Measurements from ENCODE around the gene TLE7. TPM values are rescaled to one million over a fixed set of nuclear protein-coding genes. Genes with fewer than 3 reads are reported as not detected.

The TLE7 gene
- polyA plus RNA-seq, 4 donors = not detected

GRCh38 chr16:71380831-71381230 is 61.0 kb downstream of the TLE7 start:
- DNase-seq (ENCODE audit: low read depth in 4 of 4, low spot score in 3 of 4) = no peak

Other genes with a start within 250 kb of the TLE7 start
- gene HYDIN, start 211.3 kb downstream of the TLE7 start, polyA plus RNA-seq (ENCODE audit: insufficient read length in 4 of 4) = 10 to 100 TPM in 3 of 4 donors, 1 to 10 TPM in 1; 3.8 to 16.9 (median 11.8) TPM
- 10 to 100 TPM; 30.1 to 70.1 (median 47.7) TPM for gene CMTR2, start 152.7 kb downstream of the TLE7 start, polyA plus RNA-seq (ENCODE audit: insufficient read length in 4 of 4)
- gene CALB2, start 83.3 kb downstream of the TLE7 start, polyA plus RNA-seq (ENCODE audit: insufficient read length in 4 of 4) = 1 to 10 TPM in 1 of 4 donors, under 1 TPM in 3; 0.11 to 1.3 (median 0.51) TPM
- gene ZNF23, start 20.2 kb upstream of the TLE7 start, polyA plus RNA-seq (ENCODE audit: insufficient read length in 4 of 4) = 10 to 100 TPM; 17.0 to 20.0 (median 18.0) TPM
- gene ZNF19, start 47.3 kb upstream of the TLE7 start, polyA plus RNA-seq (ENCODE audit: insufficient read length in 4 of 4) = 10 to 100 TPM in 3 of 4 donors, 1 to 10 TPM in 1; 4.7 to 16.5 (median 15.3) TPM
- gene CHST4, start 84.4 kb upstream of the TLE7 start, polyA plus RNA-seq (ENCODE audit: insufficient read length in 4 of 4) = under 1 TPM; 0.17 to 0.38 (median 0.29) TPM
- gene TAT, start 135.0 kb upstream of the TLE7 start, polyA plus RNA-seq (ENCODE audit: insufficient read length in 4 of 4) = under 1 TPM; 0.05 to 0.19 (median 0.08) TPM
- 10 to 100 TPM in 3 of 4 donors, under 1 TPM in 1; 0.67 to 17.8 (median 12.1) TPM for gene MARVELD3, start 184.1 kb upstream of the TLE7 start, polyA plus RNA-seq (ENCODE audit: insufficient read length in 4 of 4)